HG03575 (cell line): Measurements from ENCODE around the gene SPATA3.
"Not testable (repeated sequence)": the region's sequence is repeated elsewhere in the genome, so short reads cannot be mapped to it uniquely, and the experiment has no call there.

Source experiments
- ATAC-seq: cut with Tn5 transposase; IDR thresholded peaks from one replicate; pipeline ENCODE4 v1.9.1; 2021; ENCODE audit not compliant: unreplicated experiment, insufficient number of reproducible peaks, low FRiP score; ENCODE audit errors: extremely low read depth

The SPATA3 gene

DNA sequence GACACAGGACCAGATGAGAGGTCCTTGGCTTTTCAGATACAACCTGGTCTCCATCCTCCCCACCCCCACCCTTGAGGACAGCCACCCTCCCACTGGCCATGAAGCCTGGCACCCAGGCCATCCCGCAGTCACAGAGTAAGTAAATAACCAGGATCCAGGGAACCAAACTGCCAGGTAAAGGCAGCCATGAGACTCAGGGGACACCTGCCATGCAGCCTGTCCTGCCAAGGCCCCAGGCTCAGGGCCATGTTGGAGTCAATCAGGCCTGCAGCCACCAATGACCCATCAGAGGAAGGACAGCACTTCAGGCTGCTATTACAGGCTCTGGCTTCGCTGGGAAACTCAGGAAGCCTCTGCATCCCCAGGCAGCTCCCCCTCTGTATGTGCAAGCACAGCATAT lies 15.6 kb downstream of the SPATA3 start:
- no peak for ATAC-seq

DNA sequence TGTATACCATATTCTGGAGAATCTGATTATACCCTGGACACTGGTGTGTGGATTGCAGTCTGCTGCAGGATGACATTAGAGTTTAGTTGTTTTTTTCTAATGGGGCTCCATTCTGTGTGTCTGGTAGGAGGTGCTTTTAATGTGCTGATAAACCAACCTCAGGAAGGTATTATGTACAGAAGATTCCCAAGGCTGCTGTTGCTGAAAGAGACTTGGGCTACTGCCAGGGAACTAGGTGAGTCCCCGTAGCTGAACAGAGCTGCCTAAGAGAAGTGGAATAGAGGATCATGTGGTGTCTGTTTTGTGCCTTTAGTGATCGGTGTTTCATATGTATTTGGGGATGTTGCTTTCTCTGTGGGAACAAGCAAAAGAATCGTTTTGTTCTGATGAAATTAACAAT lies 16.5 kb downstream of the SPATA3 start:
- ATAC-seq = no peak

DNA sequence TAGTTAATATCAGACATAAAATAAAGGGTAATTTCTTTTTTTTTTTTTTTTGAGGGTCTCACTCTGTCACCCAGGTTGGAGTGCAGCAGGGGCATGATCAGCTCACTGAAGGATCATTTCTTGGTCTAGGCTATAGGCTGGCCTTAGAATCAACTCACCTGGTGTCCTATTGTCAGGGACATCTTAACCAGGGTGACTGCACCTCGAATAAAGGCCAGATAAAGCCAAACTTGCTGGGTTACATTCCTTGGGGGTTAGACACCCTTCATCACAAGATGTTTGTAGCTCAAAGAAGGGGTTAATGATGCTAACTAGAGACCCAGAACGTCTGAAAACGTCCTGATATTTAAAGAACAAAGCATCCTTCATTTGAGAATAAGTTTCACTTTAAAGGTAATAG lies 17.9 kb downstream of the SPATA3 start:
- ATAC-seq = no peak

DNA sequence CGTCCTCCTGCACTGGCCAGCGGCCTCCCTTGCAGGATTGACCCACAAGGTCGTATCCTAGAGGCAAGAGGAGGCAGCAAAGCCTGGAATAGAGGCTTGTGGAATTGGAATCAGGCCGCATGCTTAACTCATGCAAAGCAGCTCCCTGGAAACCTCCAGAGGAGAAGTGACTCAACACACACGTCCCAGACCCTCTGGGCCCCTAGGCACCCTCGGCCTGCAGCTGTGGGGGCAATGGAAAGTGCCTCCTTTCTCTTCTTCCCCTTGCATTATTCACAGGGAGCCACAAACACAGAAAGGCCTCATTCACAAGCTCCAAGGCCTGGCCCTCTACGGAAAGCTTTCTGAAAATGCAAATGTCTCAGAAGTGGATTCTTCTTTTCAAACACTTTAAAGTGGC lies 19.6 kb downstream of the SPATA3 start:
- no peak for ATAC-seq

DNA sequence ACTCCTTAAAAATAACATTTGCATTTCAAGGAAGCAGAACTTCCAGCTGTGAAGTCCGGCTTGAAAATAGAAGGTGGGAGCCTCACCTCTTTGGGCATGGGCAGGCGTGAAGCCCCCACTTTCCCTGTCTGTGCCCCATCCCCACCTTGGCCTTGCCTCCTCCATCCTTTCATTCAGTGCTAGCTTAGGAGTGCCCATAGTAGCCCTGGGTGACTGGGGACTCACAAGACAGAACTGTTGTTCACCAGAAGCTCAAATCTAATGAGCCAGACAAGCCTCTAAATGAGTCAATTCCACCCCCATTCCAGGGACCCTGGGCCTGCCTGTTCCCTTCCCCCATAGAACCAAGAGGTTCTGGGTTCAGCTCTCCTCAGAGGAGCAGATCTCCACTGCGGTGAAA lies 20.0 kb downstream of the SPATA3 start:
- no peak for ATAC-seq

DNA sequence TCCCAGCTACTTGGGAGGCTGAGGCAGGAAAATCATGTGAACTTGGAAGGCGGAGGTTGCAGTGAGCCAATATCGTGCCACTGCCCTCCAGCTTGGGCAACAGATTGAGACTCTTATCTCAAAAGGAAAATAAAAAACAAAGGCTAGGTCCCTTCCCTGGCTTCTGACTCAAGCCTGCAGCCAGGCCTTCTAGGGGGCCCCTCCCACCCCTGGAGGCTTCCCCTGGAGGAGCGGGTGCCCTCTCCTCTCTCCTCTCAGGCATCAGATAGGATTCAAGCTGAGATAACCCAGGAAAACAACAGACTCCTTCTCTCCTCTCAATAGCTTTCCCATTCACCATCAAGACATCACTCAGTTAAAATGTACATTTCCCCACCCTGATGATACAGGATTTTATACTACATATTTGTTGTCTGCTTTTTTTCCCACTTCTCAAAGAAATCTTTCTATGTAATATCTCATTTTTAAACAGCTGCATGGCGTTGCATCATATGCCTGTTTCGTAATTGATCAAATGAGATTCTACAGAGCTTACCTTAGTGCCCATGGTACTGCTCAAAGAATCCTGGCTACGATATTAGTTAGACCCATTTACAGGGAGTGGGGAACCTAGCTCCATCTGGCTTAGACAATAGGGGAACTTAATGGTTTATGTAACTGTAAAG lies 20.8 kb downstream of the SPATA3 start:
- no peak for ATAC-seq

DNA sequence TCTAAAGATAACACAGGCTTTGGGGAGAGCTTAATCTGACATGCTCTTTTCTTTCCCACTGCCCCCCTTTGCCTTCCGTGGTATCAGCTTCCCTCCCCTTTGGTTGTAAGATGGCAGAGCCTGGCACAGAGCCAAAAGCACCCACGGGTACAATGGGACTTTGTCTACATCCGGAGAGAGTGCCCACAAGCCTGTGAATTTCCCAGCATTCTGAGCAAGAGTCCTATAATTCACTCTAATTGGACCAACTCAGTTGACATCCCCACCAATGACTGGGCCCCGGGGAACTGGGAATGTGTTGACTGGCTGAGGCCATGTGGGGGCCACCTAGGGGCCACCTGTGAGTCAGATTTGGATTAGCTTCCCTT lies 21.3 kb downstream of the SPATA3 start:
- no peak for ATAC-seq

DNA sequence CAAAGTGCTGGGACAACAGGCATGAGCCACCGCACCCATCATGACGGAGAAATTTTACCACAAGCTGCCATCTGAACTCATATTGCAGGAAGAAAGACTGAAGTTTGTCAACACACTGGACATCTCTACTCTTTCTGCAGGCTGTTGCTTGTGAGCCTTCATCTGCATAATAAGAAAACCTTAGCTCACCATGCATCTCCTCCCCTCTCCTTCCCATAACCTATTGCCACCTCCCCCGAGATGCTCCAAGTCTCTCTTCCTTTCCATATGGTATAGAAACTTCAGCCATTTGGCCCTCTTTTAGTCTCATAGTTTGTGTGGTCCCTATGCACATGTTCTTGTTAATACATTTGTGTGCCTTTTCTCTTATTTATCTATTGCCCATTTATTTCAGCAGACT lies 22.3 kb downstream of the SPATA3 start:
- ATAC-seq = no peak

DNA sequence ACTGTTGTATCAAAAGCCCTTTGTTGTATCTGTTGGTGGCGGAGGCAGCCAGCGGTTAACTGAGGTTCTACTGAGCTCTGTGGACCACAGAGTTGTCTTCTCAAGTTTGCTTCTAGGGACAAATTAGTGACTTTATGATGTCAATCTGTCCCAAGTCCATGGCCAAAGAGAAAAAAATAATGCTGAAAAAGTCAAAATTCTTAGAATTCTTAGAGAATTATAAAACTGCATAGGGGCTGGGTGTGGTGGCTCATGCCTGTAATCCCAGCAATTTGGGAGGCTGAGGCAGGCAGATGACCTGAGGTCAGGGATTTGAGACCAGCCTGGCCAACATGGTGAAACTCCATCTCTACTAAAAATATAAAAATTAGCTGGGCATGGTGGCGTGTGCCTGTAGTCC lies 29.1 kb downstream of the SPATA3 start:
- ATAC-seq = not testable (repeated sequence)

DNA sequence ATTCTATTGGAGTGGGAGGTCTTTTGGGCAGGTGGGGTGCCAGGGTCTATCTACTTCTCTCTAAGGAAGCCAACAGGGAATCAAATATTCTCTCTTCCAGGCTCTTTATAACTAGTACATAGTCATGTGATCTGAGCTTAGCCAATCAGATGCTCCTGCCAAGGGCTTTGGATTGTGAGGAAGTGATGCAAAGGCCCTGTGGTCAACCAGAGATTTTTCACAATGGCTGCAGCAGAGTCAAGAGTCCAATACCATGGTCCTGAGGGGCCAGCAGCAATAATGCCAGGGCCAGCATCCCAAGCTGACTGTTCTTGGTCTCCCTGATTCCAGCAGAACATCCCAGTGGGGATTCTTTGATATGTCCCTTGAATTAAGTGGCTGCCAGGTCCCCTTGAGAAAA lies 33.0 kb downstream of the SPATA3 start:
- ATAC-seq = no peak

DNA sequence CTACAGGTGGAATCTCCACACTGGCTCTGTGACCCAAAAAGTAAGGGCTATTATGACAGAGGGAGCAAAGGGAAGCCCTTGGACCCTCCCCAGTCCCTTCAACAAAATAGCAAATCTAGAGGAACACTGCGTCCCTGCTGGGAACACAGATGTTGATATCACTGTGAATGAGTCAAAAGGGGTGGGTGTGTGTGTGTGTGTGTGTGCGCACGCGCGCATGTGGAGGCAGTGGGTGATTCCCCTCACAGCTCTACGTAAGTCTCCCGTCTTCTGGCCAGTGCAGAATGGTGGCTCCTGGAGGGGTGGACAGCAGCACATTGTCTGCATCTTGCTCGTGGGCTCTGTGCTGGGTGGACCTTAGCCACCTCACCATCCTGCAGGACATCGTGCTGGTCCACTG lies 33.6 kb downstream of the SPATA3 start:
- ATAC-seq = no peak

DNA sequence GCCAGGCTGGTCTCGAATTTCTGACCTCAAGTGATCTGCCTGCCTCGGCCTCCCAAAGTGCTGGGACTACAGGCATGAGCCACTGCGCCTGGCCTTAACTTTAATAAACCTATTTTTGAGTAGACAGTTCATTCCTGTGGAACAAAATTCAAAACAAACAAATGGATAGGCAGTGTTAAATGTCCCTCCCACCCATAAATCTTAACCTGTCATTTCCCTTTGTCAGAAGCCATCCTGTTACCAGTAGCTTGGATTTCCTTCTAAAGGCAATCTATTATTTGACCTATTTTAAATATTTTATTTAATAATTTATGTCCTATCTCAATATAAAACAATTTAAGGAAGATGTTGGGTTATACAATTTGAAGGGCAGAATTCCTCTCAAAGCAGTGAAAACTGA lies 34.8 kb downstream of the SPATA3 start:
- no peak for ATAC-seq

DNA sequence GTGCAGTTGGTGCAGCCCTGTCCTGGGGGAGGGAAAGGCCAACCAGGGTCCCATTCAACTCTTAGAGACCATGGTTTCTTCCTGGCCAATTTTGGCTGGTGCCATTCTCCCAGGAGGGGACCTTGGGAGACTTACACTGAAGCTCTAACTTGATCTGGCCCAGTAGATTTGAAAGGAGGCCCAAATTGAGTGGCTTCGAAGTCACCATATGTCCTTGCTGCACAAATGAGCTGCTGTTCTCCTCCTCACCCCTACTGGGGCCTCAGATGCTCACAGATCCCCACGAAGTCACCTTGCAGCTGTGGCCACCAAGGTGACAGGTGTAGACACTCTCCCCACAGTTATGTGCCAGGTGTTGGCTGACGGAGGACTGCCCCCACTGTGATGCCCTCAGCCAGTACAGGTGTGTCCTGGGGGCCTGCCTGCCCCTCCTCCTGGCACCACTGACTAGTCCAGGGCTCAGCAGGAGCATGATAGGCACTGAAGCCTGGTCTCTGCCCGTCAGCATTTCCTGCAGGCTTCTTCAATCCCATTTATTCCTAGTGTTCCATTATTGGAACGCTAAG lies 36.7 kb downstream of the SPATA3 start:
- no peak for ATAC-seq

DNA sequence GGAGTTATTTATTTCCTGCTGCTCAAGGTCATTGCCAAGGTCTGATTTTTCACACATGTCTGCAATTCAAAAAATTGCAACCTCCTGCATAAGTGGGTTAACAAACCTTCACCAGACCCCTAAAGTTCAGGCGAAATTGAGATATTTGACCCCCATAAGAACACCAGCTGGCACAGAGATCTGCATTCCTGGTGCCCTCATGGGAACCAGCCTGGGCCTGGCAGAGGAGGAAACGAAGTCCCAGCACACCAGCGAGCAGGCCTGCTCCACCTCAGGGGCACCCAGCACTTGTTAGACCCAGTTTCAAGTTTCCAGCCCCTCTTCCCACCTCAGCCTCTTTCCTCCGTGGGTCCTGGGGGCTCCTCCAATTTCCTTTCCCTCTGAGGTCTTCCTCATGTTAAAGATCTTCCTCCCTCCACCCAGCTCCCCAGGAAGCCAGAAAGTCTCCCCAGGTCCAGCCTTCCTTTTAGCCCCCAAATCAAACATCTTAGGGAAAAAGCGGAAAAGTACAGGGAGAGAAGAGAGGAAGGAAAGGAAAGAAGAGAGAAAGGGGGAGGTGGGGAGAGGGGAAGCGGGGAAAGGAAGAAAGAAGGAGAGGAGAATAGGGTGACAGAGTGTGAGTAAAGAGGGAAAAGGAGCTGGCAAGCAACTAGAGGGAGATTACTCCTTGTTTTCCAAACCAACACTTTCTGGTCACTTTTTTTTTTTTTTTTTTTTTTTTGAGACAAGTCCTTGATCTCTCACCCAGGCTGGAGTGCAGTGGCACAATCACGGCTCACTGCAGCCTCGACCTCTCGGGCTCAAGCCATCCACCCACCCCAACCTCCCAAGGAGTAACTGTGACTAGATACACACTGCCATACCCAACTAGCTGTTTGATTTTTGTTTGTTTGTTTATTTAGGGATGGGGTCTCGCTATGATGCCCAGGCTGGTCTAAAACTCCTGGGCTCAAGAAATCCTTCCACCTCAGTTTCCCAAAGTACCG lies 37.5 kb downstream of the SPATA3 start:
- ATAC-seq = no peak

DNA sequence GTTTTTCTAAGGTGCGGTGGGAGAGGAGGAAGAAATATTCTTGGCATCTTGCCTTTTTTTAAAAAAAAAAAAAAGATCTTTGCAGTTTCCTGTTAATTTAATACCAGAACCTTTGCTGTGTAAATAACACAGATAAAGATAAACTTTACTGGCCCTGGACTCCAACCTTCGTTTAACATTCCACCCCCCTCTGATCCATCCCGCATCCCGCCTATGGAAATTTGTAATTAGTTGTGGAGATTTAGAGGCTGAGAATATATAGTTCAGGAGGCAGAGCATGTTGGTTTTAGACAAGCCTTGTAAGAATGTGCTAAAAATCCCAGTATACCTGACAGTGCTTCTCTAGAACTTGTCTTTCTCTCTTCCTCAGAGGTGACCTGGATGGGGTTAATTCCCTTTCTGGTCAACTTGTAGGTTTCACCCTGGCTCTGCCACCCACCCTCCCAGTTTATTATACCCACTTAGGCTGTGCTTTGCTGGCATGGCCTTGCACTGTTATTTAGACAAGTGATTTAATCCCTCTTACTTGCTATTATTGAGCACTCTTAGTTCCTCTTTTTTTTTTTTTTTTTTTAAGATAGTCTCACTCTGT lies 38.5 kb downstream of the SPATA3 start:
- no peak for ATAC-seq

DNA sequence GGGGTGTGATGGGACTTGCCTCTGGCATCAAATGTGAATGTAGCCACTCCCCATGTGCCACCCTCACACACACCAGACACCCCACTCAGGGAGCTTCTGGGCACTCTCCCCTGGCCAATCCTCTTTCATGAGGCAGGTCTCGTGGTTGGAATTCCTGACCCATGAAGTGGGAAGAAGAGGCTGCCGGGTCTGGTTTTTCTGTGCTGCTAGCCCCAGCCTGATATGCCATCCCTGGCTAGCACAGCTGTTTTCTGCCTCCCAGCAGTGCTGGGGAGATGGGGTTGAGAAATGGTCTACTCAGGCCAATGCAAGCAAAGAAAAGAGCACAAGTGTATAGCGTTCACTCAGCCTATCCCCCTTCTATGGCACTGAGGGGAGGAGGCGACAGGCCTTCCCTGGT lies 40.2 kb downstream of the SPATA3 start:
- ATAC-seq = no peak

DNA sequence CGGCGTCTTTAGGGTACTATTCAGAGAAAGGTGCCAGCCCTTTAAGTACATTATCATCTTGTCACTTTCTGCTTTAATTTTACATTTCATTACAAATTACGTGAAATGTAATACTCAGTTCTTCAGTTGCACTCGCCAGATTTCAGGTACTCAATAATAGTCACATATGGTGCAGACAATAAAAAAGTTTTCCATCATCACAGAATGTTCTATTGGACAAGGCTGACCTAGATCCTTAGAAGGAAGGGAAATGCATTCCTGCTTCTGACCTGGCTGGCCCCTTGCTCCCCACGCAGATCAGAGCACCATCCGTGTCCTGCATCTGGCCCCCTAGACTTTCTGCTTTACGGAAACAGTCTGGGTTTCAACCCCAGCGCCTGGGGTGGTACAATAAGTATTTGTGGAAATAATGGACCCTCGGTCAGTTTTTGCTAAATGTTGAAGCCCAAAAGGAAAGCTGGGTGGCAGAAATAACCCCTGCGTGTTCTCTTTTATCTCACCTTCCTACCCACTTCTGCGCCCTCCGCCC lies 40.7 kb downstream of the SPATA3 start:
- no peak for ATAC-seq

DNA sequence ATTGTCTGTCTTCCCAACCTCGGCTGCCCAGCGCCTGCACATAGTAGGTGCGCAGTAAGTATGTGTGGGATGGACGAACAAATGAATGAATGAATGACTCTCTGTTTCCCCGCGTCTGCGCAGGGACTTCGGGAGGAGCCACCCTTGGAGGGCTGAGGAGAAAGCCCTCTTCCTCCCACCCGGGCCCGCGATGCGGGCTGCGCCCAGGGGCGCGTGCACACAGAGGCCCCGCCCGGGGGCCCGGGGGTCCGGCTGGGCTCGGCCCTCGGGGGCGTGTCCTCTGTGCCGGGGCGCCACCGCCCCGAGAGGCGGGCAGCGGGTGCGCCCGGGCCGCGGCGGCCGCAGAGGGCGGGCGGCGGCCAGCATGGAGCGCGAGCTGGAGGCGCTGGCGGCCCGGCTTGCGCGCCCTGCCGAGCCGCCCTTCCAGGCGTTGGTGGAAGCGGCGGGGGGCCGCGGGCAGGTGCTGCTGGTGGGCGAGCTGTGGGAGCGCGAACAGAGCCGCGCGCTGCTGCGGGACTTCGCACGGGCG lies 41.3 kb downstream of the SPATA3 start, which contains the start of gene C2orf72:
C2orf72 (plus strand) TSS at position 322 of the 529 bp plus-strand sequence; CDS start at position 365, 43 bp downstream.
- ATAC-seq = no peak
